ENCODE data around the gene WDFY3.

WDFY3 gene

DNA sequence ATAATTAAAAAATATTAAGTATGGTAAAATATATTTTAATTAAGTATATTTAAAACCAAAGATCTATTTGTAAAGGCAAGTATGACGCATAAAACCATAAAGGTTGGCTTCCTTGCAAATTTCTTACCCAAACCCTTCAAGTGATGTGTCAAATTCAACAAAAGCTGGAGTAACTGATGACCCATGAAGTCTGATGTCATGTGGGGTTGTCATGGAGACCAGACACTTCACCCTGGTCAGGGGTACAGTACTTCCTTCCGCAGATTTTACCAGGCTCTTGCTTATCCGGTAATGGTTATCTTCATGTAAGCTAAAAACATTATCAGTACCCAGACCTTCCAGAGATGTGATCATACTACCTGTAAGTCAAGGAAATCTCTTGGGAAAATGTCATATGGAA, 170.1 kb downstream of the WDFY3 start:
- peaks cover 89% of the 10 kb centered on the region for H3K36me3 ChIP-seq (ENCODE audit: insufficient read depth, low read length)
- no peaks in the 10 kb centered on the region for H3K9me3 ChIP-seq (ENCODE audit: insufficient read depth, low read depth, low read length)
- H3K9ac ChIP-seq (ENCODE audit: low read depth, low read length): no peak overlapping the region
- H3K4me3 ChIP-seq (ENCODE audit: low read length): no peak overlapping the region
- no peaks in the 10 kb centered on the region for H3K4me1 ChIP-seq (ENCODE audit: insufficient read depth, low read length)
- 95% methylated on average over 3 of the region's 3 CpGs for WGBS
- H3K27me3 ChIP-seq (ENCODE audit: insufficient read depth, low read length): no peaks in the 10 kb centered on the region
- no peak overlapping the region for H3K27ac ChIP-seq (ENCODE audit: low read depth, low read length)

DNA sequence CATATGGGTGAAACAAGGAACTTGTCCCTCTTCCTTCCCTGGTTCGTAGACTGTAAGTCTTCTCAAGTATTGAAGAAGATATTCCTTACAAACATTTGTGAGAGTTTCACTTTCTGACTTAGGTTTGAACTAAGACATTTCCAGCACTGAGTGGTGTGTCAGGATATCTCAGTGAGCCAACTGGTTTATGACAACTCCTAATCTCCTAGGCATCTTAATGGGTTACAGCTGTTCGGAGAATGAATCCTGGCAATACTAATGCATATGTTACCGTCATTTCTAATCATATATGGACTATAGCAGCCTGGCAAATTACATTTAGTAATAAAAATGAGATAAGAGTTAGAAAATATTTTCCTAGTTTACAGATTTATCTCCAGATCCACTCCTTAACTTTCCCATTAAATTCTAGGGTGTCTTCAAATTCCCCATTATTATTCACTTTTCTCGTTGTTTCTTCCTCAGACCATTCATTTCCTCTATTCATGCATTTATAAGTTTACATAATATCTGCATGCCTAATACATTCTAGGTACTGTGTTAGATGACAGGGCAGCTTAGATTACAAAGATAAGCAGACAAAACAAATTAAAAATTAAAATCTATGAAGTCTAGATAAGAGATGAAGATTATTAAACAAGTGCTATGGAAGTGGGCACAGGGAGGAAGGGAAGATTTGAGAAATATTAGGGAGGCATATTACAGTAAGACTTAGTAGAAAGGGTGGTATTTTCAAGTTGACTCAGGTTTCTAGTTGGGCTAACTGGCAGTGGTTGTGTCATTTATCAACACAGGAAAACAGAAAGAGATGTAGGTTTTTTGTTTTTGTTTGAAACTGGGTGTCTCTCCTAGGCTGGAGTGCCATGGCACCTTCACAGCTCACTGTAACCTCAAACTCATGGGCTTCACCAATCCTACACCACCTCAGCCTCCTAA, 173.9 kb downstream of the WDFY3 start:
- Histone ChIP-seq H3K27me3 (ENCODE audit: insufficient read depth, low read length) (no peaks in the 10 kb centered on the region), H3K4me1 (ENCODE audit: insufficient read depth, low read length) (no peaks in the 10 kb centered on the region), H3K36me3 (ENCODE audit: insufficient read depth, low read length) (peaks cover 94% of the 10 kb centered on the region), H3K27ac (ENCODE audit: low read depth, low read length) (no peak overlapping the region), H3K9me3 (ENCODE audit: insufficient read depth, low read depth, low read length) (no peaks in the 10 kb centered on the region), H3K4me3 (ENCODE audit: low read length) (no peak overlapping the region), H3K9ac (ENCODE audit: low read depth, low read length) (no peak overlapping the region)
- 95% methylated on average over 4 of the region's 4 CpGs for WGBS

- Histone ChIP-seq H3K4me1 (ENCODE audit: insufficient read depth, low read length) (no peaks in the 10 kb centered on the region), H3K36me3 (ENCODE audit: insufficient read depth, low read length) (peaks cover 97% of the 10 kb centered on the region), H3K4me3 (ENCODE audit: low read length) (no peak overlapping the region), H3K27me3 (ENCODE audit: insufficient read depth, low read length) (no peaks in the 10 kb centered on the region), H3K9ac (ENCODE audit: low read depth, low read length) (no peak overlapping the region), H3K9me3 (ENCODE audit: insufficient read depth, low read depth, low read length) (no peaks in the 10 kb centered on the region), H3K27ac (ENCODE audit: low read depth, low read length) (no peak overlapping the region)
- WGBS: 94% methylated on average over 5 of the region's 5 CpGs
These were observed 175.5 kb downstream of the WDFY3 start for GRCh38 chr4:84790769-84791565.

DNA sequence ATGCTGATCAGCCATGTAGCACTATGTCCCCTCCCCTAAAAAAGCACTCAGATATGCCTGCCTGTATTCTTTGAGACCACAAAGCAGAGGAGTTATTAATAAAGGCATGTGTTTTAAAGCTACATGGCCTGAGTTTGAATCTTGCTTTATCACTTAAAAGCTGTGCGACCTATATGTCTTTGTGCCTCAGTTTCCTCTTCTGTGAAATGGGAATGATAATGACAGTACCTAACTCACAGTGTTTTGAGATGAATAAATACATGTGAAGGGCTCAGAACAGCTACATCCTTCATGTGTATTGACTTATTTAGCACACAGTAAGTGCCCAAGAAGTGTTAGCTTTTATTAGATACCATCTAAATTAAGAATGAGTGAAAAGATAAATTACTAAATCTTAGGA, 180.0 kb downstream of the WDFY3 start:
- Histone ChIP-seq H3K36me3 (ENCODE audit: insufficient read depth, low read length) (peaks cover 93% of the 10 kb centered on the region), H3K9me3 (ENCODE audit: insufficient read depth, low read depth, low read length) (no peaks in the 10 kb centered on the region), H3K9ac (ENCODE audit: low read depth, low read length) (no peak overlapping the region), H3K4me3 (ENCODE audit: low read length) (no peak overlapping the region), H3K4me1 (ENCODE audit: insufficient read depth, low read length) (no peaks in the 10 kb centered on the region), H3K27me3 (ENCODE audit: insufficient read depth, low read length) (no peaks in the 10 kb centered on the region), H3K27ac (ENCODE audit: low read depth, low read length) (no peak overlapping the region)
- WGBS: 97% methylated on average over 1 of the region's 1 CpG

- Histone ChIP-seq H3K4me1 (ENCODE audit: insufficient read depth, low read length) (no peaks in the 10 kb centered on the region), H3K36me3 (ENCODE audit: insufficient read depth, low read length) (peaks cover 95% of the 10 kb centered on the region), H3K27me3 (ENCODE audit: insufficient read depth, low read length) (no peaks in the 10 kb centered on the region), H3K4me3 (ENCODE audit: low read length) (no peak overlapping the region), H3K9ac (ENCODE audit: low read depth, low read length) (no peak overlapping the region), H3K9me3 (ENCODE audit: insufficient read depth, low read depth, low read length) (no peaks in the 10 kb centered on the region), H3K27ac (ENCODE audit: low read depth, low read length) (no peak overlapping the region)
- 93% methylated on average over 4 of the region's 4 CpGs for WGBS
These were observed 184.0 kb downstream of the WDFY3 start for GRCh38 chr4:84782517-84782916.

GRCh38 chr4:84780719-84781118, 185.8 kb downstream of the WDFY3 start:
- WGBS: 78% methylated on average over 3 of the region's 3 CpGs
- Histone ChIP-seq H3K4me3 (ENCODE audit: low read length) (no peak overlapping the region), H3K4me1 (ENCODE audit: insufficient read depth, low read length) (no peaks in the 10 kb centered on the region), H3K27me3 (ENCODE audit: insufficient read depth, low read length) (no peaks in the 10 kb centered on the region), H3K9me3 (ENCODE audit: insufficient read depth, low read depth, low read length) (no peaks in the 10 kb centered on the region), H3K9ac (ENCODE audit: low read depth, low read length) (no peak overlapping the region), H3K36me3 (ENCODE audit: insufficient read depth, low read length) (peaks cover 95% of the 10 kb centered on the region), H3K27ac (ENCODE audit: low read depth, low read length) (no peak overlapping the region)

- Histone ChIP-seq H3K36me3 (ENCODE audit: insufficient read depth, low read length) (peaks cover 95% of the 10 kb centered on the region), H3K9ac (ENCODE audit: low read depth, low read length) (no peak overlapping the region), H3K27me3 (ENCODE audit: insufficient read depth, low read length) (no peaks in the 10 kb centered on the region), H3K4me1 (ENCODE audit: insufficient read depth, low read length) (no peaks in the 10 kb centered on the region), H3K9me3 (ENCODE audit: insufficient read depth, low read depth, low read length) (no peaks in the 10 kb centered on the region), H3K27ac (ENCODE audit: low read depth, low read length) (no peak overlapping the region), H3K4me3 (ENCODE audit: low read length) (no peak overlapping the region)
These were observed 188.4 kb downstream of the WDFY3 start for GRCh38 chr4:84778041-84778440.

DNA sequence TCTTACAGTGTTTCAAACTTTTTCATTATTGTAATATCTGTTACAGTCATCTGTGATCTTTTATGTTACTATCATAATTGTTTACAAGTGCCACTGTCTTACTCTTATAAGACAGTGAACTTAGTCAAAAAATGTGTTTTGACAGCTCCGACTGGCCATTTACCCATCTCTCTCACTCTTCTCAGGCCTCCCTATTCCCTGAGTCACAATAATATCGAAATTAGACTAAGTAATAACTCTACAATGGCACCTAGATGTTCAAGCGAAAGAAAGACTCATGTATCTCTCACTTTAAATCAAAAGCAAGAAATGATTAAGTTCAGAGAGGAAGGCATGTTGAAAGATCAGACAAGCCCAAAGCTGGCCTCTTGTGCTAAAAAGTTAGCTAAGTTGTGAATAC, 199.3 kb downstream of the WDFY3 start:
- H3K4me3 ChIP-seq (ENCODE audit: low read length): no peak overlapping the region
- WGBS: 97% methylated on average over 3 of the region's 3 CpGs
- no peak overlapping the region for H3K27ac ChIP-seq (ENCODE audit: low read depth, low read length)
- peaks cover 55% of the 10 kb centered on the region for H3K36me3 ChIP-seq (ENCODE audit: insufficient read depth, low read length)
- H3K9ac ChIP-seq (ENCODE audit: low read depth, low read length): no peak overlapping the region
- no peaks in the 10 kb centered on the region for H3K27me3 ChIP-seq (ENCODE audit: insufficient read depth, low read length)
- no peaks in the 10 kb centered on the region for H3K4me1 ChIP-seq (ENCODE audit: insufficient read depth, low read length)
- no peaks in the 10 kb centered on the region for H3K9me3 ChIP-seq (ENCODE audit: insufficient read depth, low read depth, low read length)

- H3K9me3 ChIP-seq (ENCODE audit: insufficient read depth, low read depth, low read length): no peaks in the 10 kb centered on the region
These were observed 213.0 kb downstream of the WDFY3 start for GRCh38 chr4:84753321-84753972.

DNA sequence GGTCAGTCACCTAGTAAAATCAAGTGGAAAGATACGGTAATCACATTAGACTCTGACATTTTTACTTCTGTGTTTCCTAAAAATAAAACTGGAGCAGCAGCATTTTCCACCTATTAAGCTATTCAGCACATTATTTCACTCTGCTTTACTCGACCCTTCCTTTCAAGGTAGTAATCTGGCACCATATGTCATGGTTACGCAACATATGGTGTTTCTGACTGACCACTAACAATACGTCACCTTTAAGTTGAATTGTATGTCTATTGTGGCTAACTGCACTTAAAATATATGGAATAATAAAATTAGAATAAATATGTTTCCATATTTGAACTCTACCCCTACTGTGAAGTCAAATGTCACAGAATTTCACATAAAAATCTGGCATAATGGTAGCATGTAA, 214.8 kb downstream of the WDFY3 start:
- H3K4me3 ChIP-seq (ENCODE audit: low read length): no peak overlapping the region
- H3K36me3 ChIP-seq (ENCODE audit: insufficient read depth, low read length): peaks cover 96% of the 10 kb centered on the region
- H3K9me3 ChIP-seq (ENCODE audit: insufficient read depth, low read depth, low read length): no peaks in the 10 kb centered on the region
- H3K27me3 ChIP-seq (ENCODE audit: insufficient read depth, low read length): no peaks in the 10 kb centered on the region
- no peak overlapping the region for H3K27ac ChIP-seq (ENCODE audit: low read depth, low read length)
- no peaks in the 10 kb centered on the region for H3K4me1 ChIP-seq (ENCODE audit: insufficient read depth, low read length)
- 95% methylated on average over 3 of the region's 4 CpGs for WGBS
- no peak overlapping the region for H3K9ac ChIP-seq (ENCODE audit: low read depth, low read length)

More at GRCh38 chr4:84753321-84753972, 213.0 kb downstream of the WDFY3 start:
- Histone ChIP-seq H3K4me3 (ENCODE audit: low read length) (no peak overlapping the region), H3K36me3 (ENCODE audit: insufficient read depth, low read length) (peaks cover 84% of the 10 kb centered on the region), H3K27me3 (ENCODE audit: insufficient read depth, low read length) (no peaks in the 10 kb centered on the region), H3K27ac (ENCODE audit: low read depth, low read length) (no peak overlapping the region), H3K9ac (ENCODE audit: low read depth, low read length) (no peak overlapping the region), H3K4me1 (ENCODE audit: insufficient read depth, low read length) (no peaks in the 10 kb centered on the region)
- 93% methylated on average over 7 of the region's 7 CpGs for WGBS

- Histone ChIP-seq H3K27me3 (ENCODE audit: insufficient read depth, low read length) (no peaks in the 10 kb centered on the region), H3K9me3 (ENCODE audit: insufficient read depth, low read depth, low read length) (no peaks in the 10 kb centered on the region), H3K4me3 (ENCODE audit: low read length) (no peak overlapping the region), H3K27ac (ENCODE audit: low read depth, low read length) (no peak overlapping the region), H3K4me1 (ENCODE audit: insufficient read depth, low read length) (no peaks in the 10 kb centered on the region), H3K9ac (ENCODE audit: low read depth, low read length) (no peak overlapping the region), H3K36me3 (ENCODE audit: insufficient read depth, low read length) (peaks cover 94% of the 10 kb centered on the region)
- 100% methylated on average over 3 of the region's 3 CpGs for WGBS
These were observed 215.6 kb downstream of the WDFY3 start for GRCh38 chr4:84750960-84751283.
